GM19372 (cell line): ENCODE results near the gene GUF1.

ENCODE experiments used
- ATAC-seq: cut with Tn5 transposase; IDR thresholded peaks from one replicate; pipeline ENCODE4 v1.9.1; 2021; ENCODE audit warnings: mild to moderate bottlenecking, low read depth, moderate library complexity; ENCODE audit not compliant: unreplicated experiment

Gene GUF1

GRCh38 chr4:44678094-44679041 lies at the start of gene GUF1:
Gene GUF1, plus strand, starts transcription at chr4:44678420. Its CDS starts 203 bp downstream, at chr4:44678623.
- peak; percentile 94 for ATAC-seq

GRCh38 chr4:44629280-44629866 lies 48.8 kb upstream of the GUF1 start:
- peak; percentile 96 for ATAC-seq

GRCh38 chr4:44632089-44632488 lies 46.1 kb upstream of the GUF1 start:
- no peak for ATAC-seq

GRCh38 chr4:44632733-44633132 lies 45.5 kb upstream of the GUF1 start:
- no peak for ATAC-seq

- no peak for ATAC-seq
Observed at GRCh38 chr4:44638091-44638490, 40.1 kb upstream of the GUF1 start.

GRCh38 chr4:44646151-44646550 lies 32.1 kb upstream of the GUF1 start:
- ATAC-seq: no peak

- no peak for ATAC-seq
Observed at GRCh38 chr4:44651425-44651824, 26.8 kb upstream of the GUF1 start, which contains the start of gene YIPF7. Gene YIPF7, minus strand, starts transcription at chr4:44651625. Its CDS starts 1,525 bp downstream, at chr4:44650100.

- ATAC-seq: no peak
Observed at GRCh38 chr4:44652002-44652401, 26.2 kb upstream of the GUF1 start.

GRCh38 chr4:44660396-44660795 lies 17.8 kb upstream of the GUF1 start:
- ATAC-seq: no peak

- no peak for ATAC-seq
Observed at GRCh38 chr4:44661940-44662622, 16.1 kb upstream of the GUF1 start.

GRCh38 chr4:44662623-44663005 lies 15.6 kb upstream of the GUF1 start:
- no peak for ATAC-seq

- ATAC-seq: no peak
Observed at GRCh38 chr4:44663539-44664263, 14.5 kb upstream of the GUF1 start.

- ATAC-seq: no peak
Observed at GRCh38 chr4:44668526-44668925, 9.7 kb upstream of the GUF1 start.

- no peak for ATAC-seq
Observed at GRCh38 chr4:44670506-44671199, 7.6 kb upstream of the GUF1 start.

GRCh38 chr4:44671636-44672035 lies 6.6 kb upstream of the GUF1 start:
- ATAC-seq: no peak

GRCh38 chr4:44674471-44674870 lies 3.7 kb upstream of the GUF1 start:
- no peak for ATAC-seq

GRCh38 chr4:44675366-44675765 lies 2.9 kb upstream of the GUF1 start:
- no peak for ATAC-seq

GRCh38 chr4:44679060-44679459 lies 840 bp downstream of the GUF1 start:
- no peak for ATAC-seq

GRCh38 chr4:44684648-44685047 lies 6.4 kb downstream of the GUF1 start:
- no peak for ATAC-seq

- no peak for ATAC-seq
Observed at GRCh38 chr4:44700427-44700826, 22.2 kb downstream of the GUF1 start.
